Activated CD4-positive, alpha-beta T cell treated with anti-CD3 and anti-CD28 coated beads for 24 hours (primary cell): Measurements from ENCODE around the gene MTUS2.

Experiments used
- DNase-seq, 2 donors: peaks; one replicate each; pipeline ENCODE4 v3.0.0-alpha.2; 2020; ENCODE audit warnings: low read depth in 2 of 2

Gene MTUS2

GRCh38 chr13:29402166-29402636, 582.1 kb downstream of the MTUS2 start:
- DNase-seq, result no peak

- no peak for DNase-seq
These were observed 585.3 kb downstream of the MTUS2 start for GRCh38 chr13:29405401-29405800.

GRCh38 chr13:29411481-29411880, 591.3 kb downstream of the MTUS2 start:
- DNase-seq, result no peak

GRCh38 chr13:29418026-29418425, 597.9 kb downstream of the MTUS2 start:
- DNase-seq, result no peak

GRCh38 chr13:29421118-29421517, 601.0 kb downstream of the MTUS2 start:
- DNase-seq, result no peak

GRCh38 chr13:29422015-29422414, 601.9 kb downstream of the MTUS2 start:
- DNase-seq, result no peak

GRCh38 chr13:29423050-29423449, 602.9 kb downstream of the MTUS2 start:
- DNase-seq, result no peak

GRCh38 chr13:29427937-29428309, 607.8 kb downstream of the MTUS2 start:
- DNase-seq, result no peak

- DNase-seq, result no peak
These were observed 608.4 kb downstream of the MTUS2 start for GRCh38 chr13:29428310-29429181.

- no peak for DNase-seq
These were observed 609.3 kb downstream of the MTUS2 start for GRCh38 chr13:29429286-29429900.

GRCh38 chr13:29434217-29434945, 614.2 kb downstream of the MTUS2 start:
- DNase-seq, result no peak

- no peak for DNase-seq
These were observed 615.2 kb downstream of the MTUS2 start for GRCh38 chr13:29435125-29435911.

GRCh38 chr13:29436291-29436690, 616.2 kb downstream of the MTUS2 start:
- DNase-seq, result no peak

- DNase-seq, result no peak
These were observed 616.7 kb downstream of the MTUS2 start for GRCh38 chr13:29436721-29437280.

GRCh38 chr13:29438769-29439168, 618.6 kb downstream of the MTUS2 start:
- DNase-seq, result no peak

GRCh38 chr13:29439601-29440388, 619.7 kb downstream of the MTUS2 start:
- DNase-seq, result no peak

GRCh38 chr13:29441306-29441705, 621.2 kb downstream of the MTUS2 start:
- no peak for DNase-seq

GRCh38 chr13:29446016-29446415, 625.9 kb downstream of the MTUS2 start:
- no peak for DNase-seq

- no peak for DNase-seq
These were observed 628.0 kb downstream of the MTUS2 start for GRCh38 chr13:29448174-29448573.

- DNase-seq, result no peak
These were observed 629.6 kb downstream of the MTUS2 start for GRCh38 chr13:29449726-29450125.

- DNase-seq, result no peak
These were observed 631.8 kb downstream of the MTUS2 start for GRCh38 chr13:29451976-29452375.
